ENCODE data around the gene FTO. TPM values are rescaled to one million over a fixed set of nuclear protein-coding genes. Genes with fewer than 3 reads are reported as not detected.

FTO gene
- total and polyA plus RNA-seq, 2 of the 13 experiments (the other 11 are each of a cell fraction or from before 2014, with no cell fraction given): 41.6 to 55.8 TPM

GRCh38 chr16:54102888-54103866, 399.2 kb downstream of the FTO start (continued):
- TF ChIP-seq ZNF776 (CRISPR knock-in tag; IDR thresholded peaks at IDR 0.05) (no peak), MZF1 (CRISPR knock-in tag; IDR thresholded peaks at IDR 0.05; ENCODE audit: borderline replicate concordance) (peak; percentile 35; the same call in 1 of the 2 replicates), THAP9 (CRISPR knock-in tag; IDR thresholded peaks at IDR 0.05; ENCODE audit: borderline replicate concordance) (no peak), POGK (CRISPR knock-in tag; conservative IDR thresholded peaks at IDR 0.05) (no peak; the same call in 1 of the 2 replicates), ZNF83 (CRISPR knock-in tag; IDR thresholded peaks at IDR 0.05; ENCODE audit: borderline replicate concordance) (no peak), PLRG1 (conservative IDR thresholded peaks at IDR 0.05) (no peak), ZBTB2 (CRISPR knock-in tag; IDR thresholded peaks at IDR 0.05; ENCODE audit: low read depth) (no peak), ZNF891 (CRISPR knock-in tag; IDR thresholded peaks at IDR 0.05) (no peak), MED1 (CRISPR knock-in tag; IDR thresholded peaks at IDR 0.05) (peak; percentile 98), SRF (IDR thresholded peaks at IDR 0.05; ENCODE audit: low read depth, low read length) (no peak), ZNF782 (CRISPR knock-in tag; IDR thresholded peaks at IDR 0.05; ENCODE audit: borderline replicate concordance) (no peak), ONECUT2 (CRISPR knock-in tag; IDR thresholded peaks at IDR 0.05) (no peak; the same call in 1 of the 2 replicates), ZNF512B (CRISPR knock-in tag; IDR thresholded peaks at IDR 0.05; ENCODE audit: borderline replicate concordance) (no peak), ZNF335 (CRISPR knock-in tag; IDR thresholded peaks at IDR 0.05) (0 out of 2 replicates have a peak, but pooled peaks have one; percentile 38), TEAD2 (CRISPR knock-in tag; IDR thresholded peaks at IDR 0.05) (no peak), RXRA (CRISPR knock-in tag; IDR thresholded peaks at IDR 0.05) (peak; percentile 70; the same call in 1 of the 2 replicates), MED8 (CRISPR knock-in tag; IDR thresholded peaks at IDR 0.05; ENCODE audit: insufficient replicate concordance) (peak; percentile 86), ZNF563 (CRISPR knock-in tag; IDR thresholded peaks at IDR 0.05) (no peak), ZMAT3 (CRISPR knock-in tag; conservative IDR thresholded peaks at IDR 0.05) (no peak)
